Astrocyte (in vitro differentiated cells and primary cell): Measurements from ENCODE around the gene SERPINF2.

Source experiments
- CTCF ChIP-seq: IDR thresholded peaks from 2 replicates; pipeline ENCODE4 v1.5.1; 2011; ENCODE audit warnings: low read depth, mild to moderate bottlenecking, inconsistent platforms, low read length, moderate library complexity; ENCODE audit not compliant: insufficient read depth
- EZH2 ChIP-seq: IDR thresholded peaks from 2 replicates; pipeline ENCODE4 v1.6.1; 2012; ENCODE audit warnings: mild to moderate bottlenecking, low read length, inconsistent platforms; ENCODE audit not compliant: insufficient read depth

GRCh38 chr17:1709971-1710806 lies 32.5 kb upstream of the SERPINF2 start, which contains the start of gene TLCD2:
- TF ChIP-seq CTCF: no peak
- no peak for TF ChIP-seq EZH2
